ENCODE measurements around the gene MEA1.
"Not testable (repeated sequence)": the region's sequence is repeated elsewhere in the genome, so short reads cannot be mapped to it uniquely, and the experiment has no call there.

MEA1 gene

DNA sequence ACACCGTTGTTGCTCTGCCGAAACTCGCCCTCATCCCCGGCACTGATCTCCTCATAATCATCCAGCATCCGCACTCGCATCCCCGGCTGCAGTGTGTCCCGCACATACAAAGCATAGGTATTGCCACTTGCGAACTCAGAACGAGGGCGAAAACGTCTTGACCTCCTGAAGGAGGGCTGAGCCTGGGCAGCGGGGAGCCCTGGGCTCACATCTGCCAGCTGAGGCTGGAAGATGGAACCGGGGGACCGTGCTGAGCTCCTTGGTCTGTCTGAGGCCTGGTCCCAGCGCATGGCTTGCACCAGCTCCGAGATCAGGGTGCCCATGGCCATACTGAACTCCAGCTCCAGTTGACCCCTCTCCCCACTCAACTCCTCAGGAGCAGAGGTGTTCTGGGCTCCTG lies 37.2 kb upstream of the MEA1 start:
- TF ChIP-seq, protein P1, sequence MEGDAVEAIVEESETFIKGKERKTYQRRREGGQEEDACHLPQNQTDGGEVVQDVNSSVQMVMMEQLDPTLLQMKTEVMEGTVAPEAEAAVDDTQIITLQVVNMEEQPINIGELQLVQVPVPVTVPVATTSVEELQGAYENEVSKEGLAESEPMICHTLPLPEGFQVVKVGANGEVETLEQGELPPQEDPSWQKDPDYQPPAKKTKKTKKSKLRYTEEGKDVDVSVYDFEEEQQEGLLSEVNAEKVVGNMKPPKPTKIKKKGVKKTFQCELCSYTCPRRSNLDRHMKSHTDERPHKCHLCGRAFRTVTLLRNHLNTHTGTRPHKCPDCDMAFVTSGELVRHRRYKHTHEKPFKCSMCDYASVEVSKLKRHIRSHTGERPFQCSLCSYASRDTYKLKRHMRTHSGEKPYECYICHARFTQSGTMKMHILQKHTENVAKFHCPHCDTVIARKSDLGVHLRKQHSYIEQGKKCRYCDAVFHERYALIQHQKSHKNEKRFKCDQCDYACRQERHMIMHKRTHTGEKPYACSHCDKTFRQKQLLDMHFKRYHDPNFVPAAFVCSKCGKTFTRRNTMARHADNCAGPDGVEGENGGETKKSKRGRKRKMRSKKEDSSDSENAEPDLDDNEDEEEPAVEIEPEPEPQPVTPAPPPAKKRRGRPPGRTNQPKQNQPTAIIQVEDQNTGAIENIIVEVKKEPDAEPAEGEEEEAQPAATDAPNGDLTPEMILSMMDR (IDR thresholded peaks at IDR 0.05; ENCODE audit: control insufficient read depth, extremely low read depth, insufficient read depth), result no peak
- no peak for DNase-seq (ENCODE audit: low read depth)
- no peak overlapping the region for H3K4me3 ChIP-seq (ENCODE audit: low read depth, low read length)

DNA sequence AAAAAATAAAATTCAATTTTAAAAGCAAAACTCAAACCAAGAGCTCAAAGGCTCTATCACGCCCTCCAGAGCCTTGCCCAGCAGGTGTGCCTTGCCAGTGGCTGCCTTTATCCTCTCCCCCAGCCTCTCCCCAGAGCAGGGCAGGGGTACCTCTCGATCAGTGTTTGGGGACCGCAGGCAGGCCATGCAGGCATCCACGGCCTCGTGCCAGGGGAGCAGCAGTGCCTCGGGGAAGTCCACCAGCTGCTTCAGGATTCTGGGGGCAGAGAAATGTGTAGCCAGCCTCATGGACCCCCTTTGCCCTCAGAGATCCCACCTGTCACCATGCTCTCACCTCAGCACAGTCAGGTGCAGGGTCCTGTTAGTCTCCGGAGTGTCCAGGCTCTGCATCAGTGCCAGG lies 34.3 kb upstream of the MEA1 start:
- no peak for DNase-seq (ENCODE audit: low read depth)
- H3K4me3 ChIP-seq (ENCODE audit: low read depth, low read length), result no peak overlapping the region
- TF ChIP-seq, protein P1 (IDR thresholded peaks at IDR 0.05; ENCODE audit: control insufficient read depth, extremely low read depth, insufficient read depth), result no peak

DNA sequence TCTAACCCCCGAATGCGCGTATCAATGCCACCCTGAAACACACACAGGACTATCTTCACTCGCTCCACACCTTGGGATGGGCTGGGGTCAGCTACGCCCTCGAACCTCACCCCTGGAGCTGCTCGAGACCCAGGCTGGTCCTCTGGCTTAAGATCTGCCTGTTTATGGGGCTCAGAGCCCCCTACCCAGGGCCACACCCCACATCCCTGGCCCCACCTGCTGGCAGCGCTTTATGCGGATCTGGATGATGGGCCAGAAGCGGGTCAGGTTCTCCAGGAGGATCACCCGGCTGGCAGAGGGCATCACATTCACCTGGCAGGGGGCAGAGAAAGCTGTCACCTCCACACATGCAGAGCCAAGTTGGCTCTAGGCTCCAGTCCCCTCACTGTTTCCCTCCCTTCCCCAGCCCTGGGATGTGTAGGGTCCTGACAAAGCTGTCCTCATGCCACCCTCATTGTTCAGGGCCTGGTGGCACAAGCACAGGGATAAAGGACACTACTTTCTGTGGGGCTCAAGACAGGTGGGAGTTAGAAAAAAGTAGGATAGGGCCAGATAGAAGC lies 31.7 kb upstream of the MEA1 start:
- TF ChIP-seq, protein P1 (IDR thresholded peaks at IDR 0.05; ENCODE audit: control insufficient read depth, extremely low read depth, insufficient read depth), result no peak
- no peak overlapping the region for H3K4me3 ChIP-seq (ENCODE audit: low read depth, low read length)
- no peak for DNase-seq (ENCODE audit: low read depth)

DNA sequence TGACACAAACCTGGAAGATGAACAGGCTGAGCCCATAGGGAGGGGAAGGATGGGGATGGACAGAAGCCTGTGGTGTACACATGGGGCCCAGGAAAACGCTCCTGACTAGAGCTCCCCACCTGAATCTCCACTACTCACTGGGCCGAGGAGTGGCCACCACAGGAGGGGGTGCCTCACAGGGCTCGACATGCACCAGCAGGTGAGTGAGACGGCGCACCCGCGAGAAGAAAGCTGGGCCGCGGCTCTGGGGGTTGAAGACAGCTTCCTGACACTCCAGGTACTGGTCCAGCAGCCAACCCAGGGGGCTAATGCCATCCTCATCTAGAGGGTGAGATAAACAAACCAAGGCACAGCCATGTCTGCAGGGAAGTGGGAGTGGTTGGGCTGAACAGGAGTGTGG lies 29.6 kb upstream of the MEA1 start:
- TF ChIP-seq, protein P1 (IDR thresholded peaks at IDR 0.05; ENCODE audit: control insufficient read depth, extremely low read depth, insufficient read depth), result no peak
- no peak for DNase-seq (ENCODE audit: low read depth)

DNA sequence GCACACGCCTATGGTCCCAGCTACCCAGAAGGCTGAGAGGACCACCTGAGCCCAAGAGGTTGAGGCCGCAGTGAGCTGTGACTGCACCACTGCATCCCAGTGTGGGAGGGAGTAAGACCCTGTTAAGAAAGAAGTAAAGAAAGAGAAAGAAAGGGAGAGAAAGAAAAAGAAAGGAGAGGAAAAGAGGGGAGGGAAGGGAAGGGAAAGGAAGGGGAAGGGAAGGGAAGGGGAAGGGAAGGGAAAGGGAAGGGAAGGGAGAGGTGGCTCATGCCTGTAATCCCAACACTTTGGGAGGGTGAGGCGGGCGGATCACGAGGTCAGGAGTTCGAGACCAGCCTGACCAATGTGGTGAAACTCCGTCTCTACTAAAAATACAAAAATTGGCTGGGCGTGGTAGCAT lies 27.7 kb upstream of the MEA1 start:
- H3K4me3 ChIP-seq (ENCODE audit: low read depth, low read length); DNase-seq (ENCODE audit: low read depth): not testable (repeated sequence)

More for the DNA sequence above, 29.6 kb upstream of the MEA1 start:
- no peak overlapping the region for H3K4me3 ChIP-seq (ENCODE audit: low read depth, low read length)

DNA sequence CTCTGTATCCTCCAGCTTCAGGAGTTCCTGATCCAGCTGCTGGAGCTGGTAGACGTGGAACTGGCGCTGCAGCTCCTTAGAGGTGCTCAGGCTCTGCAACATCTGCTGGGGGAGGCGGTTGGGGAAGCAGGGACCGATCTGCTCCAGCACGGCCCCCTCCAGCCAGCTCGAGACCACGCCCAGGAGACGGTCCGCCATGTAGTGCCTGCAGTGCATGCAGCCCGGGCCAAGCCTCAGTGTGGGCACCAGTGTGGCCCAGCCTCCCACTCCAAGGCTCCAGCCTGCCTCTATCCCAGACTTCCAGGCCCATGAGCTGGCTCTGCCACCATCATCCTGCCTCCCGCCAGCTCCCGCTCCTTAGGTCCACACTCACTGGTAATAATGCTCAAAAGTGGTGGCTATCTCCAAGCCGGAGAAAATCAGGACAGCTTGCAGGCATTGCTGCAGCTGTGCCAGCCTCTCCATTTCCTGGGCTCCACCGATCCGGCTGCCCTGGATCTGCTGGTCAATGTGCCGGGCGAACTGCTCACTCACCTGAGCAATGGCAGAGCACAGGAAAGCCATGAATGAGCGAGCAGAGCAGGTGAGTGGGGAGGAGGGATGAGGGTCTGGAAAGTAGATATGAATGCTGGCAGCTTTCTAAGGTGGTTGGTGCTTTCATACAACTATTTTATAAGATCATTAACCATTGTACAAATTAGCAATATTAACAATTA lies 27.0 kb upstream of the MEA1 start:
- TF ChIP-seq, protein P1 (IDR thresholded peaks at IDR 0.05; ENCODE audit: control insufficient read depth, extremely low read depth, insufficient read depth), result no peak
- H3K4me3 ChIP-seq (ENCODE audit: low read depth, low read length), result no peak overlapping the region
- DNase-seq (ENCODE audit: low read depth), result no peak

DNA sequence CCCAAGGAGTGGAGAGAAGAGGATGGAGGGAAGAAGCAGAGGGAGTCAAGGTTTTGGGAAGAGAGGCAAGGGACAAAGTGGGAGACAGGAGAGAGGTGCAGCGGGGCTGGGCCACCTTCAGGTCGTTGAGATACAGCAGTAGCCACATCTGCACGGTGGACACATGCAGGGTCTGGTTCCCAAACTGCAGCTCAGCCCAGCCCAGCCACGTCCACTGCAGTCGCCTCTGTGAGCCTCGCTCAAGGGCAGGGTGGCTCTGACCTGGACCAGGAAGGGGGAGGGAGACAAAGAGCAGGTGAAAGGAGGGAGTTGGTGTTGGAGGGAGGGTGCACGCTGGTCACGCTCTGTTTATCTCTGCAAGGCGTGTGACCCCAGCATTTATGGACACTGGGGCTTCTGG lies 25.0 kb upstream of the MEA1 start:
- DNase-seq (ENCODE audit: low read depth), result no peak
- TF ChIP-seq, protein P1 (IDR thresholded peaks at IDR 0.05; ENCODE audit: control insufficient read depth, extremely low read depth, insufficient read depth), result no peak
- no peak overlapping the region for H3K4me3 ChIP-seq (ENCODE audit: low read depth, low read length)

All from LNCaP clone FGC (cell line).